GM21619 (cell line): ENCODE results near the gene HMGN4.
"Not testable (repeated sequence)": the region's sequence is repeated elsewhere in the genome, so short reads cannot be mapped to it uniquely, and the experiment has no call there.

Source experiments
- ATAC-seq: cut with Tn5 transposase; IDR thresholded peaks from one replicate; pipeline ENCODE4 v1.9.1; 2021; ENCODE audit not compliant: unreplicated experiment

Gene HMGN4

DNA sequence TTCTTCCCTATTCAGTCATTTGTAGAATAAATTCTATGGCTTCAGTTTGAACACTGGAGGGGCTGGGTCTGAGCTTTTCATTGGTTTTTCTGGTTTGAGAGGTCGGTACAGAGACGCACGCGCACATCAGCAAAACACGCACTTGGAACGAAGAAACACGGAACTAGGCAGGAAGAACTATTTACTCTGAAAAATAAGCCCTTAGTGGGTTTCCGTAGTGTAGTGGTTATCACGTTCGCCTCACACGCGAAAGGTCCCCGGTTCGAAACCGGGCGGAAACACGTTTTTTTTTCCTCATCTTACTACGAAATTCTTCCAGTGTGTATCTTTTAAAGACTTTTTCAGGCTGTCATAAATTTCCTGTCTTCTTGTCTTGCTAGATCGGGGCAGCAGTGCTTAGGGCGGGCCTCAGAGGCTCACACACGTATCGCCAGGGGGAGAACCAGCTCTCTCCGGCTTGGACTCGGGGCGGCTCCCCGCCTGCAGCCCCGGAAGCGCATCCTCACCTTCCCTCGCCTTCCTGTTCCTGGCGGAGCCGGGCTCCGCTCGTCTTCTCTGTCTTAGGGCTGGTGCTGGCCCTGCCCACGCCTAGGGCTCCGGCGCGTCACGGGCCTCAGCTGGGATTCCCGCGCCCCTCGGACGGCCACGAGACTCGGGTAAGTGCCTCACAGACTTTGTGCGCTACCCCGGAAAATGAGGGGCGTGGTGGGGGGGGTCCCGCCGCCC, at the start of gene HMGN4:
Gene HMGN4, plus strand, starts transcription at position 521 of the 726 bp plus-strand sequence. CDS start 6,841 bp downstream, outside the sequence.
- peak; percentile 47 for ATAC-seq

DNA sequence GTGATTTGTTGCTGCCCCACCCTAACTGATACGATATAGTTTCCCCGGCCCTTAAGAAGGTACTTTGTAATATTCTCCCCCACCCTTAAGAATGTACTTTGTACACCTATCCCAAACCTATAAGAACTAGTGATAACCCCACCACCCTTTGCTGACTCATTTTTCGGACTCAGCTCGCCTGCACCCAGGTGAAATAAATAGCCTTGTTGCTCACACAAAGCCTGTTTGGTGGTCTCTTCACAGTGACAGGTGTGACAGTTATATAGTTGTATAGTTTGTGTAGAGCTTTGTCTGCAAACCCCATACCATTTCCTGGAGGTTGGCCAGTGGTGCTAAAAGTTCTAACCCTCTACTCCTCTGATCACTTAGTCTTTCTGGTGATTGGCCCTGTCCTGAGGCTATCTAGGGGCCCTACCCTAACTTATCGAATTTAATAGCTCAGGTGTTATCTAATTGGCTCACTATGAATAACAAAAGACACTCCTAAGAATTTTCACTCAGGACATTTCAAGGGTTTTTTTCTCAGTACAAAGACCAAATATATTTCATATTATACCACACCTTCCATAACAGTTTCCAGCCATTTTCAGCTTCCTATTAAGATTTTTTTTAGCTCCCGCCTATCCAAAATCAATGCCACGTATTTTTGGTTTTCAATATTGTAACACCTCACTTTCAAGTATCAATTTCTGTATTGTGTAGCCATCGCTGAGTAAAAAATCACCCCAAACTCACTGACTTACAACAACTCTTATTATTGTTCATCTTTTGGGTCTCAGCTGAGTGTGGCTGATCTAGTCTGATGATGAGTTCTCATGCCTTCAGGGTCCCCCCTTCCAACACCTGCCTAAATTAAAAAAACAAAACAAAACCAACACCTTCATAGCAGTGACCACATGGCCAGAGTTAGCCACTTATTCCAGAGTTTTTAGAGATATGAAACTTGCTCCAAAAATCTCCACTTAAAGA, 47.9 kb upstream of the HMGN4 start:
- ATAC-seq: no peak

DNA sequence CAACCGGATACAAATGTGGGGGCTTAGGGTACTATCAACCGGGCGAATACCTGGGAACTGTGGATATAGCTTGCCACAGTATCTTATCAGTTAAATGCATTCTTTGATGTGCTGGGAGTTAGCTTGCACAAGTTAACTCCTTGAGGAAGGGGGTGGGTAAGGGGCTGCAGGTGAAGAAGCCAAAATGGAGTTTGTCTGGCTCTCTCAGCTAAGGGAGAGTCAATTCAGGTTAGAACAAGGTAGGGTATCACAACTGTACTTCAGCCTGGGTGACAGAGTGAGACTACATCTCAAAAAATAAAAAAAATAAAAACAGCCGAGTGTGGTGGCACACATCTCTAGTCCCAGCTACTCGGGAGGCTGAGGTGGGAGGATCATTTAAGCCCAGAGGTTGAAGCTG, 46.6 kb upstream of the HMGN4 start:
- no peak for ATAC-seq

DNA sequence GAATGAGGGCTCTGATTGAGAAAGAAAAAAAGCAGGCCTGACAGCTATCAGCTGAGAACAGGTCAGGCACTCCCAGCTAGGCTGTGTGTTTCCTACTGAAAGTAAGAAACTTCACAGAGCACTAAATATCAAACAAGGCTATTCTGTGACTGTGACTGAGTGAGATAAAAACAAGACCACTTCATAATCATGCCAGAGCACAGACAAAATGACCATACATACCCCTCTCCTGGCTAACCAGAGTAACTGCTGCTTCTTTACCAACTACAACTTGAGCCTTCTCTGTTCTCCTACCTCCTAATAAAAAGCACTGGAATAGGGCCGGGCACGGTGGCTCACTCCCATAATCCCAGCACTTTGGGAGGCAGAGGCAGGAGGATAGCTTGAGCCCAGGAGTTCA, 44.9 kb upstream of the HMGN4 start:
- no peak for ATAC-seq

DNA sequence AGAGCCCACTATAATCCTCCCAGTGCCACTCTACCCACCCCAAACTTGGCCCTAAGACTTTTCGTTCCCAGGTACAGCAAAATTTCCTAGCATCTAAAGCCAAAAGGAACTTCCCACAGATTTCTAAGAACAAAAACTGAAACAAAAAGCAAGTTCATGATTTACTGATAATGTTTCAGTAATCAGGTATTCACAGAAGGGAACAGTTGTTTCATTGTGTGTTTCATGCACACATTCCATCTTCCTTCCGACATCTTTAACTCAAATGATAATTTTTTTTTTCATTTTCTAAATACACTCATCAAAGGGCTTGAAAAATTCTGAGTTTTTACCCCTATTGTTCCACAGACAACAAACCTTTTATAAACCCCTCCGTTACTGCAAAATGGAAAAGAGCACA, 44.0 kb upstream of the HMGN4 start:
- ATAC-seq: no peak

DNA sequence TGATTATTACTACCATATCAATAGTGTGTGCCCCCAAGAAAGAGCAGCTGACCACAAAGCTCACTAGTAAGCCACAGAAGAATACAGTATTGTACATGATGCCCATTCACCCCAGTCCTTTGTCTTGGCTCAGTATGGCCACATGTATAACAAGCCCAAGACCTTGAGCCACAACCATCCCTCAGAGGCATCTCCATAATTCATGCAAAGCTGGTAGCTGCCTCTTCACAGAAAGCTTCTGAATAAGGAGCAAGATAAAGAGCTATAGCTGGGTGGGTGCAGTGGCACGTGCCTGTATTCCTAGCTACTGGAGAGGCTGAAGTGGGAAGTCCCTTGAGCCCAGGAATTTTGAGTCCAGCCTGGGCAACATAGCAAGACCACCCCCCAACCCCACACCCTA, 42.9 kb upstream of the HMGN4 start:
- ATAC-seq: no peak

DNA sequence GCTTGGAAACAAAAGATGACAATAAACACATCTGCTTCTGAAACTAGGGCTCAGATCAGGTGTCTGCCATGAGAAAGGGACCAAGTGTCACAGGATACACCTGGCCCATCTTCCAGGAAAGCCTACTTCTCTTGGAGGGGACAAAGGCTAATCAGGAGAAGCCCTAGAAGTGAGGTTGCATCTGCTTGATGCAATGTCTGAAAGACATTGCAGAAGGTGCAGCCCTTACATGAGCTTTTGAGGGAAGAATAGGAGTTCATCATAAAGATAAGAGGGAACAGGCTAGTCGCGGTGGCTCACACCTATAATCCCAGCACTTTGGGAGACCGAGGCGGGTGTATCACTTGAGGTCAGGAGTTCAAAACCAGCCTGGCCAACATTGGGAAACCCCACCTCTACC, 40.6 kb upstream of the HMGN4 start:
- ATAC-seq: no peak

DNA sequence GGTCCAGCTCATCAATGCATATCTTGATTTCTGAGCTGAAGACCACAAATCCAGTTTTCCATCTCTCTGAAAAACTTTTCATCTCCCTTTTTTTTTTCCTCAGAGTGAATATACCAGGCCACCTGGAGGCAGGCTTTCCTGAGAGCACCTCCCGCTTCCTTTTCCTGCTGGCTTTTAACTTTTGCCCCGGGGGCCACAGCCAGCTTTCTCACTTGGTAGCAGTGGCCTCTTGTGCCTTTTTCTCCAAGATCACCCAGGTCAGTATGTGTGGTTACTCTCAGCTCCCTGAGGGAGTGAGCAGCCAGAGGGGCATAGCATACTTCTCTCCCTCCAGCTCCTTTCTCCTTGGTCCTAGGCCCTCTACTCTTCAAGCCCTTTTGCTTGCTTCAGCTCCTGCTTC, 38.1 kb upstream of the HMGN4 start, which contains the start of gene BTN1A1:
Gene BTN1A1, plus strand, starts transcription at position 202 of the 400 bp plus-strand sequence. CDS start 984 bp downstream, outside the sequence.
- ATAC-seq: no peak

DNA sequence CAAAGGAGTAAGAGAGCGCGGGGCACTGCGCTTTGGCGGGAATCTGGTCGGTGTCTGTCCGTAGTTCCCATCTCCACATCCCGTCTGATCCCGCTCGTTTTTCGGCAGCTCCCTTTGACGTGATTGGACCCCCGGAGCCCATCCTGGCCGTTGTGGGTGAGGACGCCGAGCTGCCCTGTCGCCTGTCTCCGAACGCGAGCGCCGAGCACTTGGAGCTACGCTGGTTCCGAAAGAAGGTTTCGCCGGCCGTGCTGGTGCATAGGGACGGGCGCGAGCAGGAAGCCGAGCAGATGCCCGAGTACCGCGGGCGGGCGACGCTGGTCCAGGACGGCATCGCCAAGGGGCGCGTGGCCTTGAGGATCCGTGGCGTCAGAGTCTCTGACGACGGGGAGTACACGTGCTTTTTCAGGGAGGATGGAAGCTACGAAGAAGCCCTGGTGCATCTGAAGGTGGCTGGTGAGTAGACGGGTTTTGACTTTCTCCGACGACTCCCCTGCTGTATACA, 36.6 kb upstream of the HMGN4 start:
- ATAC-seq: no peak

DNA sequence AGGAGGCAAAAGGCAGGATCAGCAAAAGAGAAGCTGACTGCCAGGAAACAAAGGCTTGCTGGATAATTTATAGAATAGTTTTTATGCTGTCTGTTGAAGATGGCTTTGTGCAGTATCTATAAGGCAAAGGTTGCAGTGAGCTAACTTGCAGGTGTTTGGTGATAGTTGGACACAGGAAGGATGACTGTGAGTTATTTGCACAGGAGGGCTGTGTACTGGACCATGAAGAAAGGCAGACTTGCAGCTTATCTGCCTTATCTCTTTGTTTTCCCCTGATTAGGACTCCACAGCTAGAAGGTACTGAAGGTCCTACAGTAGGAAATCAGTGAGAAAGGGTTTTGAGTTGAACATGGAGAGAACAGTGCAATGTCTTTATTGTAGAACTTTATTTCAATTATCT, 36.0 kb upstream of the HMGN4 start:
- peak; percentile 73 for ATAC-seq

DNA sequence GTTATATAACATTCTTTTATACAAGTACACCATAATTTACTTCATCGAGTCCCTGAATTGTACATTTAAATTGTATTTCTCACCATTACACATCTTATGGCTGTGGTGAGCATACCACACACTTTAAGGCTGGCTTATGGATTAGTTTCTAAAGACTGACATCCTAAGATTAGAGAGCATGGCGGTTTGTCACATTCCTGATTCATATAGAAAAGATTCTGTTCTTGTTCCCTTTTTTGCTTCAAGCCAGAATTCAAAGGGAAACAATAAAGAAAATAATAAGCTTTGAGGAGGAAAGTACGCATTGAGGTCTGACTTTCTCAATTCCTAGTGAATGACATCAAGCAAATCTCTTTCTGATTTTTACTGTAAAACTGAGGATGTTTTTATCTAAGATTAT, 35.5 kb upstream of the HMGN4 start:
- ATAC-seq: no peak

DNA sequence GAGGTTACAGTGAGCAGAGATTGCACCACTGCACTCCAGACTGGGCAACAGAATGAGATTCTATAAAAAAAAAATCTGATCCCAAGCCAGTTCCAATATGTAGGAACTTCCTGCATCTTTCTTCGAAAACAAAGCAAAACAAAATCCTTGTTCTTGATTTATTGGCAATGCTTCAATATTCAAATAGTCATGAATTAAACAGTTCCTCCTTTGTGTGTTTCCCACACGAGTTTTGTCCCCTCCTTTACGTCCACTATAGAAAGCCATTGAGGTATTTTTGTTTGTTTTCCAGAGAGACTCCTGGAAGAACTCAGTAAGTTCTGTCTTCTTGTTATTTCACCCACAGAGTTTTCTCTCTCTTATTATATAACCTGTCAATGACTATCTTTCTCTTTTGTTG, 30.5 kb upstream of the HMGN4 start:
- ATAC-seq: no peak

DNA sequence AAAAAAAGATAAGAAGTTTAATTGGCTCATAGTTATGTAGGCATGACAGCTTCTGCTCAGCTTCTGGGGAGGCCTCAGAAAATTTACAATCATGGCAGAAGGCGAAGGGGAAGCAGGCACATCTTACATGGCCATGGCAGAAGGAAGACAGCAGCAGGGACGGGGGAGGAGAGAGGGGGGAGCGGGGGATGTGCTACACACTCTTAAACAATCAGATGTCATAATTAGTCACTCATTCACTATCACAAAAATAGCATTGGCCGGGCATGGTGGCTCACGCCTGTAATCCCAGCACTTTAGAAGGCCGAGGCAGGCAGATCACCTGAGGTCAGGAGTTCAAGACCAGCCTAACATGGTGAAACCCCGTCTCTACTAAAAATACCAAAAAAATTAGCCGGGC, 27.1 kb upstream of the HMGN4 start:
- not testable (repeated sequence) for ATAC-seq

DNA sequence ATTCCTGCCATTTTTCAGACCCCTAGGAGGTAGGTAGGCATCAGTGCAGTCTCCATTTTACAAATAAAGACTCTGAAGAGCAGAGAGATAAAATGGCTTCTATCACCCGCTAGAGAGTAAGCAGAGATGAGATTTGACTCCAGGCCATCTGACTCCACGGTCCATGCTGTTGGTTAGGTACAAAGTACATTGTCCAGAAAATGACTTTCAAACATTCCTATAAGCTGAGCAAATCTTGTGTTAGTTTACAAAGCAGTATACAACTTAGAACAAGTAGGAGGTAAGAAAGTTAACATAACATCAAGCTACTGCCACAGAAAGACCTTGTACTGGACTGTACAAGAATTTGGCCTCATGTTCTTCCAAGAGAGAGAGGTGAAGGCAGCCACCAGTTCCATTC, 23.2 kb upstream of the HMGN4 start:
- no peak for ATAC-seq

DNA sequence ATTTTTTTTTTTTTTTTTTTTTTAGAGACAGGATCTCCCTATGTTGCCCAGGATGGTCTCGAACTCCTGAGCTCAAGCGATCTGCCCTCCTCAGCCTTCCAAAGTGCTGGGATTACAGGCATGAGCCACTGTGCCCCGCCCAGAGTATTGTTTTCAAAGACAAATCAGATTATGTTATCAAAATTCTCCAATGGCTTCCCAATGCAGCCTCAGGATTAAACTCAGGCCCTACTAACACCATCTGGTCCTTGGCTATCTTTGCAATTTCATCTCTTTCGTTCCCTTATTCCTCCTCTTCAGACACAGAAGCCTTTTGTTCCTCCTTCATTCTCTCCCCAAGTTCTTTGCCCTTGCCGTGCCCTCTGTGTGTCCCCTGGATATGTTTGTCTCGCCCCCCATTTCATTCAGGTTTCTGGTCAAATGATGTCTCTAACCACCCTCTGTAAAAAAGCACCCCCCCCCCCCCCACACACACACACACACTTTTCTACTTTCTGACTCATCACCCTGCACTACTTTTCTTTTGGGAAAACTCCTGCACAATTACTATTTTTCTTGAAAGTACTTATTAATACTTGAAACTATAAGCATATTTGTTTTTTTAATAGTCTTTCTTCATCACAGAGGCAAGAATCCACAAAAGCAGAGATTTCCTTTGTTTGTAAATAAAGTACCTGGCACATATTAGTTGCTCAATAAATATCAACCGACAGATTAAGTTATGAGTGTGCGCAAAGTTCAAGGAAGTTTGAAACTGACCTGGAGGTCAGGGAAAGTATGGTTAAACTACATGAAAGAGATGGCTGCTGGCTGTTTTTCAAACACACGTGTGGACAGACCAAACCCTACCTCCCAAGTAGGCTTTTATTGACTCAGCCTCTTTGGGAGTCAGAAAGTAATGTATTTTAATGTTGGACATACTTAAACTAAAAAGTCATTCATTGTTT, 21.4 kb upstream of the HMGN4 start:
- no peak for ATAC-seq

DNA sequence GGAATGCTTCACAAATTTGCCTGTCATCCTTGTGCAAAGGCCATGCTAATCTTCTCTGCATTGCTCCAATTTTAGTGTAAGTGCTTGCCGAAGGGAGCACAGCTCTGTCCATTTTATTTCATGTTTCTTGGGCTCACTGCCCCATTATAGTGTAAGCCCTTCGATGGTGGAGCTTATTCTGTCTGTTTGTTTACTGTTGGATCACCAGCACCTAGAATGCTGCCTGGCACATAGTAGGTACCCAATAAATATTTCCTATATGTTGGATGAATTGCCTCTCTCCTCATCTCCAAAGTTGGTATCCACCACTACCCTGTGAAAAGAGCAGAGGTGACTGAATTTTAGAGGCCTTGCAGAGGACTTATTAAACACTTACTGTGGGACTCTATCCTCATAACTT, 18.8 kb upstream of the HMGN4 start:
- no peak for ATAC-seq

DNA sequence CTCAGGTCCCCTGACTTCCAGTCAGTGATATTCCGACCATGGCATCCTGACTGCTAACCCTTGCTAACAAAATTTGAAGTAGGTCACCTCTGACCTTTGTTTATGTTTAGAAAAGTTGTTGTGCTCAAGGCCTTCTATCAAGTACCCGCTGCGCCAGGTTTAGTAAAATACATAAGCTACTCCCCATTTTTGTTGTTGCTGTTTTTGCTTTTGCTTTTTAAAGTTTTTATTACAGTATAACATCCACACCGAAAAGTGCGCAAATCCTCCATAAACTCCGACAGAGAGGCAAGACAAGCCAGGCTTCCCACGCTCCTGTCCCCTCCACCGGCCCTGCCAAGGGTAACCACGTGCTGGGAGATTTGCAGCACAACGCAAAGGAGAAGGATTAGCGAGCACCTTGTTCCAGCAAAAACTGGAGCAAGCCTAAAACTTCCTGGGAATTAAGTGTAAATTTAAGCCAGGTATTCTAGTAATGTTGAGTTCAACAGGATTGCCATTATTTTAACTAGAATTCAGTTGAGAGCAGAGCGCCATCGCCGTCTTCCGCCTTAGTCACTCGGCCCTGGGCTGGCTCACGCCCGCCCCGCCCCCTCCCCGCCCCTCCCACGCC, 17.8 kb upstream of the HMGN4 start:
- ATAC-seq: peak; percentile 33

DNA sequence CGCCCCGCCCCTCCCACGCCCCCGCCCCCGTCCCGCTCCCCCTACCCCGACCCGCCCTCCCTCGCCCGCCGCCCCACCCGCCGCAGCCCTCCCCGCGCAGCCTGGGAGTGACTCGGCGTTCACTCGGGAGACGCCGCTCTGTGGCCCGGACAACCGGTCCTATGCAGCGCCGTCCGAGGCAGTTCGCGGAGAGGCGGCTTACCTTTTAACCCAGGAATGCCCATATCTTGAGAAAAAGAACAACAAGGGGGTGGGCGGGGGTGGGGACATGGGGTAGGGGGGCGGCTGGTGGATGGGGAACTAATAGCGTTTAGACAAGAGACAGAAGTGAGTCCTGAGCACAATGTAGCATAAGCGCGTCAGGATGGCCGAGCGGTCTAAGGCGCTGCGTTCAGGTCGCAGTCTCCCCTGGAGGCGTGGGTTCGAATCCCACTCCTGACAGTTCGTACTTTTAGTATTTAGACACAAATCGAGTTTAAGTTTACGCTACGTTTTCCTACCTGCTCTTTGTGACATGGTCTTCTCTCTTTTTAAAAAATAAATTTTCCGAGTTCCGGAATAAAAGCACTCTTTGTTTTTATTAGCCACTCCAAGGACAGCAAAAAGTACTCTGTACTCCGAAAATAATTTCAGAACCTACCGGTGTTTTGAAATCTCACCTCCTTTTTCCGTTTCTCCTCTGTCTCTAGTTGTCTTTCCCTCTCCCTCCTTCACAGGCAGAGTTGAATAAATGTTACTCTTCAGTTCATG, 17.1 kb upstream of the HMGN4 start:
- peak; percentile 60 for ATAC-seq

DNA sequence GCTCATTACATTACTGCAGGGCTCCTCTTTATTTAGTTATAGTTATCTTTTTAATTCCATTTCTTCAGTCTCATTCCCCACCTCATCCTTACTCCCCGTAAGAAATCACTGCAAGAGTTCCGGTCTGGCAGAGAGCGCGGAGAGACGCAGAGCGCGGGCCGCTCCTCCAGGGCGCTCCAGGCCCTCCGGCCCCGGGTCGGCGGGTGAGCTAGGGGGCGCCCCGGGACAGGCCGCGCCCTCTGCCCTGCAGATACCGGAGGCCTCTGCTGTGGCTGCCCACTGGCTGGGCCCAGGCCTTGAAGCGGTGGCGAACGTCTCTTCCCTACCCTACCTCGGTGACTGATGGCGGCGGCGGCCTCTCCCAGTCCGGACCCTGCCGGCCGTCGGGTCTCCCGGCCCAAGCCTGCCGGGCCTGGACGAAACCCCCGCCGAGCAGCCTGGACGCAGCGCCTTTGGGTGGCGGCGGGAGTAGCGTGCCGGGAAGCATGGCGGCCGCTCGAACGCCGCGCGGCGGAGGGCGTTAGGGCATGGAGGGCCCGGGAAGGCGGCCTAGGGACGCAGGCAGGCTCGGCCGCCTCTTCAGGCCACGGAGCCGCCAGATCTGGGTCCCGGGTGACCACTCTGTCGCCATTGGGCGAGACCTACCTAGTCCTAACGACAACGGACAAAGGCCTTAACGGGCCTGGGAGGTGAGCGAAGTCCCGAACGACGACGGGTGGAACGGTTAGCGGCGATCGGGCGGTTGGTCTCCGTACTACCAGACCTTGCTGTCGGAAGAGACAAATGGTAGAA, 16.4 kb upstream of the HMGN4 start:
- ATAC-seq: peak; percentile 80
